Stimulated activated CD8-positive, alpha-beta memory T cell treated with anti-CD3 and anti-CD28 coated beads, Interleukin-7, amount 100 ng/mL, for 48 hours (primary cell): Measurements from ENCODE around the gene FZD2.
"Not testable (repeated sequence)": the region's sequence is repeated elsewhere in the genome, so short reads cannot be mapped to it uniquely, and the experiment has no call there.

Source experiments
- DNase-seq, 2 donors: peaks; one replicate each; pipeline ENCODE4 v3.0.0-alpha.2; 2020; ENCODE audit warnings: low read depth in 1 of 2; ENCODE audit errors: extremely low read depth in 1 of 2

FZD2 gene

DNA sequence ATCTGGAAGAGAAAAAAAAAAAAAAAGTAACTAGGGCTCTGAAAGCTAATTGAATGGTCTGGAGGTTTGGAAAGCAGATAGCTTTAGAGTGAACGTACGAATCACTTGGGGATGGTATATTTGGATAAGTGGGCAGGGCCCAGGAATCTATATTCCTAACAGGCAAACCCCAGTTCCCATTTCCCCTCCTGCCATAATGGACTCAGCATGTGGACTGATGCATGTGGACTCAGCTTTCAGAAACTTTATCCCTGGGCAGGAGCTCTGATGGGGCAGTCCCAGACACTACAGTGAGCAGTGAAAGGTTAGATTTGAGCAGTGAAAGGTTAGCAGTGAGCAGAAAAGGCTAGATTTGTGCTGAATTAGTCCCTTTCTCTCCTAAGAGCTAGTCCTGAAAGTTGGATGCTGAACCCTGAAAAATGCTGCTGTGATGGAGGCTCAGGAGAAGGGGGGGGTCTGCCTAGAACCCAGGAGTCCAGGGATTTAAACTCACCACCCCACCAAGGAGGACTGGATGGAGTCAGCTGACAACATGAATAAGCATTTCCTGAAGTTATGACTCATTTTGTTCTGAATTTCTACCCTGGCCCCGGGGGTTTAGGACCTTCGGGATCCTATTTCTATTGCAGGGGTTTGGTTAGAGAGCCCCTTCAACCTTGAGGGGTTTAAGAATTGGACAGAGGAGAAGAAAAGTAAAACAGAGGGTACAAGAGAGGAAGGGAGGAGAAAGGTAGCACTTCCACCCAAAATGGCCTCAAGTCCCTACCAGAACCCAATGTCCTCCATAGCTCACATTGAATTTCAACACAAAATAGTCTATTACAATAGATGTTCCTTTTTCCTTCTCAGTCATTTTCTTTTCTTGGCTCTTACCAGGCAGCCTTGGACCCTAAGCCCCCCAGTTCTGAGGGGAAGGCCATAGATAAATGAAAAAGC, 10.3 kb upstream of the FZD2 start:
- DNase-seq: no peak

DNA sequence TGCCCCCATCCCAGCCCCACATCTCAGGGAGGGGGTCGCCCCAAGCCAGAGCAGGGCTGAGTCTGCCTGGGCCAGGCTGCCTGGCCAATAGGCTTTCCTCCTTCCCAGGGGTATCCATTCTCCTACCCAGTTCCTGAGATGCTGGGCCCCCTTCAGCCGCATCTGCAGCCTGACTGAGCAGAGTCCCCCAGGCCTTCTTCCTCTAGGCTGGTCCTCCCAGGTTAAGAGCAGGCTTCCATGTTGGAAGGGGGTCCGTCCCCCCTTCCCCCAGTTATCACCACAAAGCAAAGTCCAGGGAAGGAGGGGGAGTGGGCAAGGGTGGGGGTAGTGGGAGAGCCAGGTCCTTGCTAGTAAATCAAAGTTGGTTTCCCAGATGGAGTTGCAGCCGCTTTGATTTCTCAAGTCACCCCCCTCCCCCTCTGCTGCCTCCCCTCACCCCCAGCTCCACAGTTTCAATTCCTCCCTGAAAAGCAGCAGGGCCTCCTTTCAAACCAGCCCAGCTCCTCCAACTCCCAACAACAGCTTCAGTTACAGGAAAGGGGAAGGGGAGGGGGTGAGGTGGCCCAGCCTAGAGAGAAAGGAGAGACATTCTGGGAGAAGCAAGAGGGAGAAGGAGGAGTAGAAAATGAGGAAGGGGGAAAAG, 9.5 kb upstream of the FZD2 start:
- DNase-seq: no peak

DNA sequence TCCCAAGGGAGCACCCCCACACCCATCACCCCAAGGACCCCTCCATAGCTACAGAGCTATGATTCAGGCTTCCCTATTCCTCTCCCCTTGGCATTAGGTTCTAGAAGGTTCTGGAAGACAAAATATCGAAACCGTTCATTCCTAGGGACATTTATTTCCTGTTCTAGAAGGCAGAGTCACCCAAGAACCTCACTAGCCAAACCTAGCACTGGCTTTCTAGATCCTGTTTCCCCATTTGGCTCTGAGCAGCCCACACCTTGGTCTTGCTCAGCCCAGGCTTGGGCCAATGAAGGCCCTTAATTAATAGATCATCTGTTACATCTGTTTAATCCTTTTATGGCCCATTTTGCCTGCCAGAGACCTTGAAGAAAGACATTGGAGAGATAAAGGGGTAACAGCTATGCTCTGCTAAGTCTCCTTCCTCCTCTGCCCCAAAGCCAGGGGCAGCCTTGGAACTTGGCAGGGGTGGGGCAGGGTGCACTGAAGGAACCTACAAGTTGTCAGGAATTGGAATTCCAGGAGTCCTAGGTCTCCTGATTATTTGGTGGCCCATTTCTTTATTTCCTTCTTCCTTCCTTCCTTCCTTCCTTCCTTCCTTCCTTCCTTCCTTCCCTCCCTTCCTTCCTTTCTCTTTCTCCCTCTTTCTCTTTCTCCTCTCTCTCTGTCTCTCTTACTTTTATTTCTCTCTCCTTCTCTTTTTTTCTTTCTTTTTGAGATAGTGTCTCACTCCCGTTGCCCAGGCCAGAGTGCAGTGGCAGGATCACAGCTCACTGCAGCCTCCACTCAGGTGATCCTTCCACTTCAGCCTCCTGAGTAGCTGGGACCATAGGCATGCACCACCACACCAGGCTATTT, 8.7 kb upstream of the FZD2 start:
- DNase-seq: no peak

DNA sequence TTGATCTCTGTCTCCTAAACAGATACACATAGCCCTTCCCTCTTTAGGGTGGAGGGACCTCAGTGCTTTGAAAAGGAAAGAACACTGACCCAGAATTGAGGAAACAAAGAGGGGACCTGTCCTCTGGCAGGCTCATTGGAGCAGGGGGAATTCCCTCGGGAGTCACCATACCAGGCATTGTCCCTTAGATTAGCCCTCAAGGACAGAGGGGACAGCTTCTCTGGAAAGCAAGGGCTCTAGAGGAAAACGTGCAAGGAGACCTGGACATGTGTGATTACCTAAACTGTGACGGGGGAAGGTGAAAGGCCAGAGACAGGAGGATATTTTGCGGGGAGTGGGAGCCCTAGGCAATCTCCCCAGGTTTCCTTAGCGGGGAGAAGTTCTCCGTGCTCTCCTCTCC, 7.6 kb upstream of the FZD2 start:
- no peak for DNase-seq

DNA sequence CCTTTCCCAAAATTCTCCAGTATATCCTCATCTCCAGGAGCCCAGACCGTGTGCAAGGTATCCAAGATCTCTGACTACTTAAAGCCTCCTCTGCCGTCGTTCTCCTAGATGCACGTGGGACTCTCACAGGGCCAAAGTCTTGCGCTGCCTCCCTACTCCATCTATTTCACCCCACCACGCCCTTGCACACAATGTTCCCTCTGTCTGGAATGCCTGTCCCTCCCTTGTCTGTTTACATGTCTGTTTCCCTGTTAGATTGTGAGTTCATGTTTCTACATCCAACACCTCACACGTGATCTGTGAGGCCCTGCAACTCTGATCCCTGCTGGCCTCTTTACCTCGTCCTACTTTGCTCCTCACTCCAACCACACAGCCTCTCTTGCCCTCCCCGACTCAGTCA, 4.9 kb upstream of the FZD2 start:
- DNase-seq: no peak

DNA sequence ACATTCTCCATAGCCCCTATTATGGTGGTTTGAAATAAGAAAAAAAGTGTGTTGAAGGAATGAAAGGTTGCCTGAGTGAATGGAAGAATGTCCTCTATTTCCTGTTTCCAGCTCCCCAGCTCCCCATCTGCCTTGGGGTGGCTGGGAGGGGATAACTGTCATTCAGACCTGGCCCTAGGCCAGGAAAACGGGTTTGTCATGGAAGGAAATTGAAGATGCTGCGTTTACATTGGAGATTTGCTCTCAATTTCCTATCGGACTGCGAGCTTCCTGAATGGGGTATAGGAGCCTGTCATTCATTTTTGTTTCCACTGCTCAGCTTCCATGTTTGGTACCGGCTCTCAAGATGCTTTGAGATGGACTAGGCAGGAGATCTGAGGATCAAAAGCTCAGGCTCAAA, 2.2 kb upstream of the FZD2 start:
- no peak for DNase-seq

DNA sequence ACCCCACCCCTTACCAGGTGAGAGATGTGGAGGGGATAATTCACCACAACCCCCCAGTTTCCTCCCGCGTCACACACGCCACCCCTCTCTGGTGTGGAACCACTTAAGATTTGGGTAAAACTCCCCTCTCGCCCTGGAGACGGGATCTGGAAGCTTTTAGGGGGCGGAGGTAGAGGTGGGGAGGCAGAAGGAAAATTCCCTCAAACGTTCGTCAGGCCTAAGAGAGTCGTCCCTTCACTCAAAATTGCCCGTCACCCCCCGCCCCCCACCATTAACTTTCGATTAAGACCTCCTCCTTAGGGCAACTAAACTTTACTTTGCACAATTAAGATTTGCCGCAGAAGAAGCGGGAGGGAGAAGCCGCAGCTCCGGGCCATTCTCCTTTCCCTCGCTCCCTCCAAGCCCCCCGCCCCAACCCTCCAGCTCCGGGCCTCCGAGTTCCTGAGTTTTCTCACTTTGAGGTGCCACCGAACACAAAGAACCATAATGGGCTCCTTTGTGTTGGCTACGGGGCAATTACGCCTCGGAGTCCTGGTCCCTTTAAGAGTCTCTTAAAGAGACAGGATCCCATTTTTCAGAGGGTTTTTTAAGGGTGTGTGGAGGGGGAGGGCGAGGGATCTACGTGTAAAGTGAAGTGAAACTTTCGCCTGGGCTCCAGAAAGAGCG, 985 bp upstream of the FZD2 start:
- DNase-seq: no peak

DNA sequence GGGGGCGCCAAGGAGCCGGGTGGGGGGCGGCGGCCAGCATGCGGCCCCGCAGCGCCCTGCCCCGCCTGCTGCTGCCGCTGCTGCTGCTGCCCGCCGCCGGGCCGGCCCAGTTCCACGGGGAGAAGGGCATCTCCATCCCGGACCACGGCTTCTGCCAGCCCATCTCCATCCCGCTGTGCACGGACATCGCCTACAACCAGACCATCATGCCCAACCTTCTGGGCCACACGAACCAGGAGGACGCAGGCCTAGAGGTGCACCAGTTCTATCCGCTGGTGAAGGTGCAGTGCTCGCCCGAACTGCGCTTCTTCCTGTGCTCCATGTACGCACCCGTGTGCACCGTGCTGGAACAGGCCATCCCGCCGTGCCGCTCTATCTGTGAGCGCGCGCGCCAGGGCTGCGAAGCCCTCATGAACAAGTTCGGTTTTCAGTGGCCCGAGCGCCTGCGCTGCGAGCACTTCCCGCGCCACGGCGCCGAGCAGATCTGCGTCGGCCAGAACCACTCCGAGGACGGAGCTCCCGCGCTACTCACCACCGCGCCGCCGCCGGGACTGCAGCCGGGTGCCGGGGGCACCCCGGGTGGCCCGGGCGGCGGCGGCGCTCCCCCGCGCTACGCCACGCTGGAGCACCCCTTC, 484 bp downstream of the FZD2 start:
- DNase-seq: no peak

DNA sequence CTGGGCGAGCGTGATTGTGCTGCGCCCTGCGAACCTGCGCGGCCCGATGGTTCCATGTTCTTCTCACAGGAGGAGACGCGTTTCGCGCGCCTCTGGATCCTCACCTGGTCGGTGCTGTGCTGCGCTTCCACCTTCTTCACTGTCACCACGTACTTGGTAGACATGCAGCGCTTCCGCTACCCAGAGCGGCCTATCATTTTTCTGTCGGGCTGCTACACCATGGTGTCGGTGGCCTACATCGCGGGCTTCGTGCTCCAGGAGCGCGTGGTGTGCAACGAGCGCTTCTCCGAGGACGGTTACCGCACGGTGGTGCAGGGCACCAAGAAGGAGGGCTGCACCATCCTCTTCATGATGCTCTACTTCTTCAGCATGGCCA, 1.0 kb downstream of the FZD2 start:
- DNase-seq: no peak

DNA sequence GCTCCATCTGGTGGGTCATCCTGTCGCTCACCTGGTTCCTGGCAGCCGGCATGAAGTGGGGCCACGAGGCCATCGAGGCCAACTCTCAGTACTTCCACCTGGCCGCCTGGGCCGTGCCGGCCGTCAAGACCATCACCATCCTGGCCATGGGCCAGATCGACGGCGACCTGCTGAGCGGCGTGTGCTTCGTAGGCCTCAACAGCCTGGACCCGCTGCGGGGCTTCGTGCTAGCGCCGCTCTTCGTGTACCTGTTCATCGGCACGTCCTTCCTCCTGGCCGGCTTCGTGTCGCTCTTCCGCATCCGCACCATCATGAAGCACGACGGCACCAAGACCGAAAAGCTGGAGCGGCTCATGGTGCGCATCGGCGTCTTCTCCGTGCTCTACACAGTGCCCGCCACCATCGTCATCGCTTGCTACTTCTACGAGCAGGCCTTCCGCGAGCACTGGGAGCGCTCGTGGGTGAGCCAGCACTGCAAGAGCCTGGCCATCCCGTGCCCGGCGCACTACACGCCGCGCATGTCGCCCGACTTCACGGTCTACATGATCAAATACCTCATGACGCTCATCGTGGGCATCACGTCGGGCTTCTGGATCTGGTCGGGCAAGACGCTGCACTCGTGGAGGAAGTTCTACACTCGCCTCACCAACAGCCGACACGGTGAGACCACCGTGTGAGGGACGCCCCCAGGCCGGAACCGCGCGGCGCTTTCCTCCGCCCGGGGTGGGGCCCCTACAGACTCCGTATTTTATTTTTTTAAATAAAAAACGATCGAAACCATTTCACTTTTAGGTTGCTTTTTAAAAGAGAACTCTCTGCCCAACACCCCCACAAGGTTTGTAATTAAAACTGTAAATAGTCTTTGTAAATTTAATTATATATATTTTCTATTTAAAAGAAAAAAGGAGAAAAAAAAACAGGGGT, 1.7 kb downstream of the FZD2 start:
- DNase-seq: no peak

DNA sequence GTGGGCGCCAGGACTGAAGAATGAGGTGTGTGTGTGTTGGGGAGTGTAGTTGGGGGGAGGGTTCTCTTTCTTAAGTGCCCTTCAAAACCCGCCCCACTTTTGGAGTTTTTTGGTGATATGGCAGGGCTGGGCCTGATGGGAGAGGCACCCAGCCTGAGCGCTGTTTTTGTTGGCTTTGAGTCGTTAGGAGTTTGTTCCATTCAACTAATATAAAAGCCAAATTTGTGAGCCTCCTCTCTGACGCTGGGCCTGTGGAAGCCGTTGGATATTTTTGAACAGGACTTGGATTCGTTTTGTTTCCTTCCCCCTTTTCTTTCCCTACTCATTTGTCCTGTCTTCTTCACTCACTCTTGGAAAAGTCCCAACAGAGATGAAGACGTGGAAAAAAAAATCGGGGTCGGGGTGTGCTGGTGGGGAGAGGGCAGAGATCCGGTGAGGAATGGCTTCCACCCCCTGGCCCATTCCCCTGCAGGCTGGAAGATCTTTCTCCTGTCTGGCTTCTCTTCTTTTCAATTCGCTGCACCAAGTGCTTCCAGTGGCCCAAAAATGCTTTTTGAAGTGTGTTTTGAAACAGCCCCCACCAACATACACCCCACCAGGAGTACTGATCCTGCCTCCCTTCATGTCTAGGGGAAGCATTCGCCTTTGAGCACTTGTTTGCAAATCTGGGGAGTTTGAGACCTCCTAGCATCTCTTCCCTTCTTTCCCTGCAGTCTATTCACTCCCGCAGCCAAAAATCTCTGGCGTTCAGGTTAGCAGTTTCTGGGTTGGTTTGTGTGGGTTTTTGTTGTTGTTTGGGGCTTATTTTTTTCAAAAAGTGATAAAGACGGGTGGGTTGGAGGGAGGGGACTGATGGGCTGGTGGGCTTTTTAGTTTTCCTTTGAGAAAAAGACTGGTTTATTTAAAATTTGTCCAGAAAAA, 2.6 kb downstream of the FZD2 start:
- DNase-seq: no peak

DNA sequence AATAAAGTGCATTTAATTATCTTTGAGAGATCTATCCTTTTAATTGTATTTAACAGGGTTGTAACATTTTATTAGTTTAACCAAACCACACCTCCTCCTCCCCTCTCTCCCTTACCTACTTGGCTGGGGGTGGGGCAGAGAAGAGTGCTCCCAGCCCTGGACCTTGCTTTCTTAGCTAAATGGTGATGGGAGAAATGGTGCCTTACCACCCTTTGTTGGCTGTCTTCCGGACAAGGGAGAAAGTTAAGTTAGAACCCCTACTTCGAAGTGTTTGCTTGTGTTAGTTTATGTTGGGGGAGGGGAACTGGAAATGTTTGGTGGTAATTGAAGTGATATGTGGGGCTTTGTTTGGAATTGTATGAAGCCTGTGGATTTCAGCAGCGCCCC, 3.9 kb downstream of the FZD2 start:
- DNase-seq: no peak

DNA sequence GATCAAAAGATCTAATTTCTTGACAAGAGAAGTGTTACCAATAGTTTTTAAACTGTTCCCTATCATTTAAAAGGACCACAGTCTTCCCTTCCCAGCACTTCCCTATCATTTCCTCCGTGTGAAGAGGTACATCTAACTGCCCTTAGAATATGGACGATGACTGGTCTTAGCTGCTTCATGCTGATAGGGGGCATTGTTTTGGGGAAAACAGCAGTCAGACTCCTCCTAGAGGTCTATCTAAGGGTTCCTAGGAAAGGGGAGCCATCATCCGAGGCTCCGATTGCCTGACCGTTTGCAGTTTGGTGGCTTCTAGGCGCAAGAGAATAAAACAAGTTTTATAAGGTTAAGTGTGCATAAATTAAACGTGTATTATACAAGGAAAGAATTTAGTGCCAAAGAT, 7.1 kb downstream of the FZD2 start:
- no peak for DNase-seq

DNA sequence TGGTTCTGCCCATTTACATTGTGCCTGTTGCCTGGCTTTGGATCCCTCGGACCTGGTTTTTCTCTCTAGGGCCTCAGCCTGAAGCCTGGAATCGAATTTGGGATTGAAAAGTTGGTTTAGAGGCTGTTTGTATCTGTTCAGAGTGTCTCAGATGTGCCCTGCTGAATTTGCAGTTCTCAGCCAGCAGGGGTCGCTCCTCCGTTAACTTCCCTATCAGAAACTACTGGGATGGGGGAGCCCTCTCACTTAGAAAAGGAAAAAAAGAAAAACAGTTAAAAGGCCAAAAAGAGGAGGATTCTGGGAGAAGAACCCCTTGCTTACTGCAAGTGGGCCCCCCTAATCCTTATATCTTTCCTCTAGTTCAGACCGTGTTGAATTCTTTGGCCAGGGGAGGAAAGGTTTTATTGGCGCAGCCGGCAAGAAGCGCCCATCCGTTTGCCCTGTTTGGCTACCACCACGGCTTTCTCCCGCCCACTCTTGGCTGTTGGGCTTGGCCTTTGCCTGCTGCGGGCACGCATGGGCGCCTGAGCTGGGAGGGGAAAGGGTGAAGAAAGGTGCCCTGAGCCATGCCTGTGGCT, 8.7 kb downstream of the FZD2 start:
- no peak for DNase-seq

DNA sequence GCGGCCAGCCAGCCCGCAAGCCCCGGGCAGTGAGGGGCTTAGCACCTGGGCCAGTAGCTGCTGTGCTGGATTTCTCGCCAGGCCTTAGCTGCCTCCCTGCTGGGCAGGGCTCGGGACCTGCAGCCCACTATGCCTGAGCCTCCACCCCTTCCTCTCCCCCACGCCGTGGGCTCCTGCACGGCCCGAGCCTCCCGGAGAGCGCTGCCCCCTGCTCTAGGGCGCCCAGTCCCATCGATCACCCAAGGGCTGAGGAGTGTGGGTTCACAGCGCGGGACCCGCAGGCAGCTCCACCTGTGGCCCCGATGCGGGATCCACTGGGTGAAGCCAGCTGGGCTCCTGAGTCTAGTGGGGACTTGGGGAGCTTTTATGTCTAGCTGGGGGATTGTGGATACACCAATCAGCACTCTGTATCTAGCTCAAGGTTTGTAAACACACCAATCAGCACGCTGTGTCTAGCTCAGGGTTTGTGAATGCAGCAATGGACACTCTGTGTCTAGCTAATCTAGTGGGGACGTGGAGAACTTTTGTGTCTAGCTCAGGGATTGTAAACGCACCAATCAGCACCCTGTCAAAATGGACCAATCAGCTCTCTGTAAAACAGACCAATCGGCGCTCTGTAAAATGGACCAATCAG, 11.1 kb downstream of the FZD2 start:
- not testable (repeated sequence) for DNase-seq

DNA sequence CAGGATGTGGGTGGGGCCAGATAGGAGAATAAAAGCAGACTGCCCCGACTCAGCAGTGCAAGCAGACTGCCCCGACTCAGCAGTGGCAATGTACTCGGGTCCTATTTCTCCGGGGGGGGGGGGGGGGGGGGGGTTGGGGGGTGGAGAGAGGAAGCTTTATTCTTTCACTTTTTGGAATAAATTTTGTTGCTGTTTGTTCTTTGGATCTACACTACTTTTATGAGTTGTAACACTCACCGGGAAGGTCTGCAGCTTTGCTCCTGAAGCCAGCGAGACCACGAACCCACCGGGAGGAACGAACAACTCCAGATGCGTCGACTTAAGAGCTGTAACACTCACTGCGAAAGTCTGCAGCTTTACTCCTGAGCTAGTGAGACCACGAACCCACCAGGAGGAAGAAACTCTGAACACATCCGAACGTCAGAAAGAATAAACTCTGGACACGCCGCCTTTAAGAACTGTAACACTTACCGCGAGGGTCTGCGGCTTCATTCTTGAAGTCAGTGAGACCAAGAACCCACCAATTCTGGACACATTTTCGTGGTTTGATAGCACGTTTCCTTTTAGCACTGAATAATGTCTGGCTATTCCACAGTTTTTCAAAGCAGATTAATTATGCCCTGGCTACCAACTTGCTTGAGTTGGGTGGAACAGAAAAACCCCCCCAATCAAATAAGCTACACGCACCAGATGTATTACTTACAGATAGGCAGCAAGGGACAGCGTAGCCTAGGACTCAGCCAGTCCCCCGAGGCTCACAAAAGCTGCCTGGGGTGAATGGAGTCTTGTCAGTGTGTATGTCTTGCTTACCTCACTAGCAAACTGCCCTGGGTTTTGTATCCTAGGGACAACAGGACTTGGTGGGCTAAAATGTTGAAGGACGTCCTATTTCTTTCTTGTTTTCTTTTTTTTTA, 11.9 kb downstream of the FZD2 start:
- no peak for DNase-seq

DNA sequence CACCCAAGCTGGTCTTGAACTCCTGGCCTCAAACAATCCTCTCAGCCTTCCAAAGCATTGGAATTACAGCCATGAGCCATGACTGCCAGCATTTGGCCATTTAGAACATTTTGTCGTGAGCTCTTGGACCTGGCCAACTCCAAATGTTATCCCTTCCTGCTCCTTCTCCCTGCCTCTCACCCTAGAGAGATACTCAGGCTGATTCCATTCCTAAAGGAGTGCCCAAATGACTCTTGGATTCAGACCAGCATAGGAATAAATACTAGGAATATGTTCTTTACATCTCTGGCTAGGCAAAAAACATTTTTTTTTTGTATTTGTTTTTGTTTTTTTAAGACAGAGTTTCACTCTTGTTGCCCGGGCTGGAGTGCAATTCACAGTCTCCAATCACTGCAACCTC, 15.5 kb downstream of the FZD2 start:
- no peak for DNase-seq
